CD14-positive monocyte (primary cell): Measurements from ENCODE around the gene GPR150. TPM values are rescaled to one million over a fixed set of nuclear protein-coding genes. Genes with fewer than 3 reads are reported as not detected.

Experiments used
- DNase-seq, 3 donors: peaks; one replicate each; pipeline ENCODE4 v3.0.0-alpha.2; 2011 to 2022
- H2AFZ ChIP-seq: 2 replicates; pipeline ENCODE4 v1.6.0; 2012; ENCODE audit warnings: mild to moderate bottlenecking, low read depth, low read length, inconsistent platforms; ENCODE audit not compliant: insufficient read depth, poor library complexity, severe bottlenecking
- H3K27ac ChIP-seq, 2 donors: 1 replicate in 1 of 2; 2 replicates in 1 of 2; pipeline ENCODE4 v1.5.1; 2012 to 2013; ENCODE audit warnings: low read length in 2 of 2, control low read depth in 1 of 2, inconsistent platforms in 1 of 2, low read depth in 1 of 2, mild to moderate bottlenecking in 1 of 2
- H3K27me3 ChIP-seq, 2 donors: one replicate each; pipeline versions ENCODE4 v1.6.0 to v1.6.1; 2011 to 2013; ENCODE audit warnings: low read length in 2 of 2; ENCODE audit not compliant: control insufficient read depth in 2 of 2, insufficient read depth in 2 of 2
- H3K36me3 ChIP-seq, 2 donors: replicated peaks in 1 of 2; 1 replicate in 1 of 2; 2 replicates in 1 of 2; pipeline versions ENCODE4 v1.5.1 to v1.6.1; 2012 to 2013; ENCODE audit warnings: low read length in 2 of 2, control low read depth in 1 of 2, inconsistent platforms in 1 of 2, mild to moderate bottlenecking in 1 of 2; ENCODE audit not compliant: insufficient read depth in 2 of 2, control insufficient read depth in 1 of 2
- H3K4me1 ChIP-seq, 2 donors: 1 replicate in 1 of 2; 2 replicates in 1 of 2; pipeline versions ENCODE4 v1.5.1 to v1.6.1; 2012 to 2013; ENCODE audit warnings: low read length in 2 of 2, control low read depth in 1 of 2, inconsistent platforms in 1 of 2, mild to moderate bottlenecking in 1 of 2, moderate library complexity in 1 of 2; ENCODE audit not compliant: insufficient read depth in 2 of 2, control insufficient read depth in 1 of 2
- H3K4me2 ChIP-seq: replicated peaks from 2 replicates; pipeline ENCODE3; 2012; ENCODE audit warnings: low read length, moderate library complexity, mild to moderate bottlenecking; ENCODE audit not compliant: poor library complexity, severe bottlenecking; ENCODE audit errors: extremely low read depth
- H3K4me3 ChIP-seq, 3 experiments: fragments of 200-600 bp in 1 of 3; sonication (generic) in 1 of 3; replicated peaks in 1 of 3; 1 replicate in 2 of 3; 2 replicates in 1 of 3; pipeline ENCODE4 v1.5.1; 2011 to 2013; ENCODE audit warnings: low read length in 3 of 3, mild to moderate bottlenecking in 3 of 3, control low read depth in 2 of 3, low read depth in 2 of 3, inconsistent platforms in 1 of 3, moderate library complexity in 1 of 3
- H3K79me2 ChIP-seq: 2 replicates; pipeline ENCODE4 v1.6.0; 2012; ENCODE audit warnings: mild to moderate bottlenecking, control low read depth, inconsistent platforms, low read length, moderate library complexity; ENCODE audit not compliant: insufficient read depth
- H3K9ac ChIP-seq: 2 replicates; pipeline ENCODE4 v1.6.0; 2017; ENCODE audit warnings: low read length, mild to moderate bottlenecking; ENCODE audit not compliant: insufficient read depth, poor library complexity, severe bottlenecking
- H3K9me3 ChIP-seq, 2 donors: replicated peaks in 1 of 2; 1 replicate in 1 of 2; 2 replicates in 1 of 2; pipeline versions ENCODE4 v1.5.1 to v1.6.1; 2012 to 2013; ENCODE audit warnings: low read length in 2 of 2, control low read depth in 1 of 2; ENCODE audit not compliant: control insufficient read depth in 1 of 2, insufficient read depth in 1 of 2
- H4K20me1 ChIP-seq: 2 replicates; pipeline ENCODE4 v1.6.0; 2012; ENCODE audit warnings: mild to moderate bottlenecking, low read length, control low read depth, moderate library complexity; ENCODE audit not compliant: insufficient read depth
- H3K27ac Mint-ChIP-seq, 7 donors: one replicate each; pipeline ENCODE4 v1.8.0; 2020; ENCODE audit warnings: mild to moderate bottlenecking in 7 of 7, mixed read lengths in 7 of 7, moderate library complexity in 6 of 7, inconsistent platforms in 2 of 7
- H3K27me3 Mint-ChIP-seq, 3 donors: one replicate each; pipeline ENCODE4 v1.8.0; 2021 to 2022; ENCODE audit warnings: low read depth in 3 of 3, mild to moderate bottlenecking in 3 of 3, mixed read lengths in 3 of 3, moderate library complexity in 3 of 3, inconsistent platforms in 1 of 3
- H3K36me3 Mint-ChIP-seq, 2 donors: one replicate each; pipeline ENCODE4 v1.8.0; 2020; ENCODE audit warnings: mixed read lengths in 2 of 2, inconsistent platforms in 1 of 2, mild to moderate bottlenecking in 1 of 2
- H3K4me1 Mint-ChIP-seq: one replicate; pipeline ENCODE4 v1.8.0; 2020; ENCODE audit warnings: mild to moderate bottlenecking, mixed read lengths
- H3K4me3 Mint-ChIP-seq, 2 donors: one replicate each; pipeline ENCODE4 v1.8.0; 2020; ENCODE audit warnings: mild to moderate bottlenecking in 2 of 2, mixed read lengths in 2 of 2, moderate library complexity in 1 of 2
- H3K9me3 Mint-ChIP-seq, 7 donors: one replicate each; pipeline ENCODE4 v1.8.0; 2020 to 2022; ENCODE audit warnings: mixed read lengths in 7 of 7, mild to moderate bottlenecking in 6 of 7, moderate library complexity in 6 of 7, inconsistent platforms in 2 of 7
- WGBS: methylation state at CpG from one replicate; pipeline ENCODE4 v1.1.5; 2013; ENCODE audit warnings: missing lambda C conversion rate; ENCODE audit not compliant: insufficient coverage; 5-methylcytosine and 5-hydroxymethylcytosine counted together
- intact Hi-C, 2 donors: fragments of 100-400 bp; cut with micrococcal nuclease; formaldehyde crosslinking; loops; one replicate each; pipeline versions ENCODE4 v1.15.0 to v1.15.1; 2023
- polyA plus RNA-seq, 3 donors: library from polyadenylated mRNA; depleted of rRNA in 1 of 3; unstranded in 2 of 3; stranded (reverse) in 1 of 3; fragments of 300-500 nt in 2 of 3; fragments of >200 nt in 1 of 3; fragmentation: Illumina TruSeq in 2 of 3; gene quantifications; 1 replicate in 2 of 3; 2 replicates in 1 of 3; pipeline ENCODE4 v1.2.3, GENCODE V29; 2012 to 2021
- TF ChIP-seq, protein P1 (sequence below): fragments of 200-600 bp; IDR thresholded peaks from one replicate; pipeline ENCODE4 v1.8.0; 2022; ENCODE audit warnings: antibody characterized with exemption, mild to moderate bottlenecking

The GPR150 gene
- polyA plus RNA-seq, 3 donors: not detected

DNA sequence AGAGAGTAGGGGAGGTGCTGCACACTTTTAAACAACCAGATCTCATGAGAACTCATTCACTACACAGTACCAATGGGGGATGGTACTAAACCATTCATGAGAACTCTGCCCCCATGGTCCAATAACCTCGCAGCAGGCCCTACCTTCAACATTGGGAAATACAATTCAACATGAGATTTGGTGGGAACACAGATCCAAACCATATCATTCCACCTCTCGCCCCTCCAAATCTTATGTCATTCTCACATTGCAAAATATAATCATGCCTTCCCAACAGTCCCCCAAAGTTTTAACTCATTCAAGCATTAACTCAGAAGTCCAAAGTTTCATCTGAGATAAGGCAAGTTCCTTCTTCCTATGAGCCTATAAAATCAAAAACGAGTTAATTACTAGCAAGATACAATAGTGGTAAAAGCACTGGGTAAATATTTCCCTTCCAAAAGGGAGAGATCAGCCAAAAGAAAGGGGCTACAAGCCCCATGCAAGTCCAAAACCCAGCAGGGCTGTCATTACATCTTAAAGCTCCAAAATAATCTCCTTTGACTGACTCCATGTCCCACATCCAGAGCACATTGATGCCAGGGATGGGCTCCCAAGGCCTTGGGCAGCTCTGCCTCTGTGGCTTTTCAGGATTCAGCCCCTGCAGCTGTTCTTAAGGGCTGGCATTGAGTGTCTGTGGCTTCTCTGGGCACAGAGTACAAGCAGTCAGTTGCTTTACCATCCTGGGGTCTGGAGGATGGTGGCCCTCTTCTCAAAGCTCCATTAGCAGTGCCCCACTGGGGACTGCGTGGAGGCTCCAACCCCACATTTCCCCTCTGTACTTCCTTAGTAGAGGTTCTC, 8.3 kb downstream of the GPR150 start:
- peaks cover 0 to 3% of the 10 kb centered on the region in 2 donors for H3K9me3 ChIP-seq
- H3K4me2 ChIP-seq: no peak overlapping the region
- WGBS: 83% methylated on average over 3 of the region's 4 CpGs
- Mint-ChIP-seq H3K4me1 (peaks cover 14% of the 10 kb centered on the region), H3K27me3 (peaks cover 0 to 4% (median 2%) of the 10 kb centered on the region in 3 donors), H3K36me3 (no peaks in the 10 kb centered on the region), H3K27ac (no peak overlapping the region), H3K4me3 (no peak overlapping the region), H3K9me3 (peaks cover 0 to 9% (median 5%) of the 10 kb centered on the region in 7 donors)
- no peaks in the 10 kb centered on the region for H3K79me2 ChIP-seq
- no peaks in the 10 kb centered on the region for H3K36me3 ChIP-seq
- no peaks in the 10 kb centered on the region for H4K20me1 ChIP-seq
- H2AFZ ChIP-seq: no peak overlapping the region
- peaks cover 0 to 7% of the 10 kb centered on the region in 2 donors for H3K4me1 ChIP-seq
- no peak for DNase-seq
- H3K9ac ChIP-seq: no peak overlapping the region
- intact Hi-C loops: no loop called here
- no peak overlapping the region for H3K4me3 ChIP-seq
- H3K27ac ChIP-seq: no peak overlapping the region
- H3K27me3 ChIP-seq: no peaks in the 10 kb centered on the region
- TF ChIP-seq, protein P1, sequence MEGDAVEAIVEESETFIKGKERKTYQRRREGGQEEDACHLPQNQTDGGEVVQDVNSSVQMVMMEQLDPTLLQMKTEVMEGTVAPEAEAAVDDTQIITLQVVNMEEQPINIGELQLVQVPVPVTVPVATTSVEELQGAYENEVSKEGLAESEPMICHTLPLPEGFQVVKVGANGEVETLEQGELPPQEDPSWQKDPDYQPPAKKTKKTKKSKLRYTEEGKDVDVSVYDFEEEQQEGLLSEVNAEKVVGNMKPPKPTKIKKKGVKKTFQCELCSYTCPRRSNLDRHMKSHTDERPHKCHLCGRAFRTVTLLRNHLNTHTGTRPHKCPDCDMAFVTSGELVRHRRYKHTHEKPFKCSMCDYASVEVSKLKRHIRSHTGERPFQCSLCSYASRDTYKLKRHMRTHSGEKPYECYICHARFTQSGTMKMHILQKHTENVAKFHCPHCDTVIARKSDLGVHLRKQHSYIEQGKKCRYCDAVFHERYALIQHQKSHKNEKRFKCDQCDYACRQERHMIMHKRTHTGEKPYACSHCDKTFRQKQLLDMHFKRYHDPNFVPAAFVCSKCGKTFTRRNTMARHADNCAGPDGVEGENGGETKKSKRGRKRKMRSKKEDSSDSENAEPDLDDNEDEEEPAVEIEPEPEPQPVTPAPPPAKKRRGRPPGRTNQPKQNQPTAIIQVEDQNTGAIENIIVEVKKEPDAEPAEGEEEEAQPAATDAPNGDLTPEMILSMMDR: no peak

DNA sequence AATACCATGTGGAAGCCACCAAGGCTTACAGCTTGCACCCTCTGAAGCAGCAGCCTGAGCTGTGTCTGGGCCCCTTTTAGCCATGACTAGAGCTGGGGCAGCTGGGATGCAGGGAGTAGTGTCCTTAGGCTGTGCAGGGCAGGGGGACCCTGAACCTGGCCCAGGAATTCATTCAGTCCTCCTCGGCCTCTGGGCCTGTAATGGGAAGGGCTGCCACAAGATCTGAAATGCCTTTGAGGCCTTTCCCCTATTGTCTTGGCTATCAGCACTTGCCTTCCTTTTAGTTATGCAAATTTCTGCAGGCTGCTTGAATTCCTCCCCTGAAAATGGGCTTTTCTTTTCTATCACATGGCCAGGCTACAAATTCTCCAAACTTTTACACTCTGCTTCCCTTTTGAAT, 9.0 kb downstream of the GPR150 start:
- H2AFZ ChIP-seq: no peak overlapping the region
- WGBS: 100% methylated on average over 1 of the region's 1 CpG
- no peak for DNase-seq

More for the DNA sequence above, 9.0 kb downstream of the GPR150 start:
- Mint-ChIP-seq H3K4me3 (no peak overlapping the region), H3K4me1 (peaks cover 14% of the 10 kb centered on the region), H3K27ac (no peak overlapping the region), H3K27me3 (peaks cover 0 to 4% (median 2%) of the 10 kb centered on the region in 3 donors), H3K9me3 (peaks cover 0 to 9% (median 5%) of the 10 kb centered on the region in 7 donors), H3K36me3 (no peaks in the 10 kb centered on the region)
- no peak overlapping the region for H3K9ac ChIP-seq
- H3K9me3 ChIP-seq: peaks cover 0 to 3% of the 10 kb centered on the region in 2 donors
- no peak overlapping the region for H3K27ac ChIP-seq
- no peak overlapping the region for H3K4me3 ChIP-seq
- no peaks in the 10 kb centered on the region for H4K20me1 ChIP-seq
- H3K4me1 ChIP-seq: peaks cover 0 to 7% of the 10 kb centered on the region in 2 donors
- no peaks in the 10 kb centered on the region for H3K79me2 ChIP-seq
- TF ChIP-seq, protein P1: no peak
- no peaks in the 10 kb centered on the region for H3K36me3 ChIP-seq
- H3K27me3 ChIP-seq: no peaks in the 10 kb centered on the region
- intact Hi-C loops: no loop called here
- no peak overlapping the region for H3K4me2 ChIP-seq
